NCI-H446 treated with DMSO at 0.1 percent for 48 hours (cell line): Measurements from ENCODE around the gene GOLGA8K.
"Not testable (repeated sequence)": the region's sequence is repeated elsewhere in the genome, so short reads cannot be mapped to it uniquely, and the experiment has no call there.

ENCODE experiments used
- DNase-seq: peaks from one replicate; lab custom pipeline; 2025; lab: John Stamatoyannopoulos, UW

GOLGA8K gene

DNA sequence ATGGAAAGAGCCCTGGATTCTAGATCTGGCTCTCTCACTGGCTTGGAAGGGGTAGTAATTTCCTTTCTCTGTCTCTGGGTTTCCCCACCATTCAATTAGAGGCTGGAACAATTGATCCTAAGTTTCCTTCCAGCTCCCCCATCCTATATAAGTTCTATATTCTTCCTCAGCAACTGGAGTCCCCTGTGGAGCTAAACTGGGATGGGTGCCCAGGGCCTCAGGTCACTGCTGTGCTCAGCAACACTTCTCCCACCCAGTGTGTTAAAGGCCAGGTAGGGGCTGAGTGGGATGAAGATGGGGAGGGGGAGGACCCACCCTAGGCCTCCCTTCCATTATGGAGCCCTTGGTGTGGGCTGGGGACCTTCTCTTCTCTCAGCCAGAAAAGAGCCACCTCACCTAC lies 46.2 kb downstream of the GOLGA8K start:
- DNase-seq: not testable (repeated sequence)

DNA sequence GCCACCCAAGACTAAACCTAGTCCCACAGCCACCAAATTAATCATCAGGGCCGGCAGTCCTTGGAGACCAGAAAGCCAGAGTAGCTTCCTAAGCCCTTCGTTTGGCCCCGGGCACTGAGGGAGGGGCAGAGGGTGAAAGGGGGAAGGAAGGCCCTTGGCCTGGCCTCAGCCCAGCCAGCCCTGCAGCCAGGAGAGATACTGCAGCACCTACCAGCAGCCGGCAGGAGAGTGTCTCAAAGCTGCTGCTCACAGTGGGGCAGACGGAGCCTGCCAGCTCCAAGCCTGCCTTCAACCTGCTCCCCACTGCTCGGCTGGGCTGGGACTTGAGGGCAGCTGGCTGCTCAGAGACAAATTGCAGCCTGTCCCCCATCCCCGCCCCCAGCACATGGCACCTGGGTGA lies 50.3 kb downstream of the GOLGA8K start:
- DNase-seq: not testable (repeated sequence)

DNA sequence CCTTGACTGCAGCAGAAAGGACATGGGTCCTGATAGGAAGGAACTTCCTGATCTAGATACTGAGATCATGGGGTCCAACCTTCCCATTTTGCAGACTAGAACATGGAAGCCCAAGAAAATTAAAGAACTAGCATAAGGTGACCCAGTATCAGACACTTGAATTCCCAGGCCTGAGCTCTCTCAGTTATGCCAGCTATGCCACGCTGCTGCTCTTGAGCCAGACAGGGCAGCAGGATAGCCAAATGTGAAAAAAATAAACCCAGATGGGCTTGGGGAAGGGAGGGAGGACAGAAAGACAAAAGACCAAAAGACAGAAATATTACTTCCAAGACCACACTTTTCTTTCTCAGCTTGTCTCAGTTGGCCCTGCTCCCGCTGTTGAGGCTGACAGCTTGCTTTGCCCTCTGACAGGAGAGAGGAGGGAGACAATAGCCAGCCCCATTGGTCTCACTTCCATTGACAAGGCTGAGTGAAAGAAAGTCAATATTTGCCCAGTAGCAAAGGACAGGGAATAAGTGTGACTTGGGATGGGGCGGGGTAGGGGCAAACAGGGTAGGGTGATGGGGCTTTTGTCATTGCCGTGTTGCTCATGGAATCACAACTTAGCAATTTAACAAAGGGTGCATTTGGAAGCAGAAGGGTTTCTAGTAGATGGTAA lies 52.4 kb downstream of the GOLGA8K start:
- not testable (repeated sequence) for DNase-seq

DNA sequence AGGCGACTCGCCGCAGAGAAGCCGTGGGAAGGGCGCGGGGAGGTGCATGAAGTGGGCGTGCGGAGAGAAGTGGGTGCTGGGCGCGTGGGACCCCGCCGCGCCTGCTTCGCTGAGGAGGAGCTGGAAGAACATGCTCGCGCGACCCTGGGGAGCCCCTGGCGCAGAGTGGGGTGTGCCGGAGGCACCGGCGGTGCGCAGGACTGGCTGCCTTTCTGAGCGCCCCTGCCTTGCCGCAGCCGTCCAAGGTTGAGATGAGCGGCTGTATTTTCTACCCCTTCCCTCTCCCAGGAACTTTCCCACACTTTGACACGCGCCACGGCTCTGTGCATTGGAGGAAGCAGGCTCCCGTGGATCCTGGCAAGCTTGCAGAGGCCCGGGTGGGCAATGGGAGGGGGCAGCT lies 56.1 kb downstream of the GOLGA8K start:
- not testable (repeated sequence) for DNase-seq

DNA sequence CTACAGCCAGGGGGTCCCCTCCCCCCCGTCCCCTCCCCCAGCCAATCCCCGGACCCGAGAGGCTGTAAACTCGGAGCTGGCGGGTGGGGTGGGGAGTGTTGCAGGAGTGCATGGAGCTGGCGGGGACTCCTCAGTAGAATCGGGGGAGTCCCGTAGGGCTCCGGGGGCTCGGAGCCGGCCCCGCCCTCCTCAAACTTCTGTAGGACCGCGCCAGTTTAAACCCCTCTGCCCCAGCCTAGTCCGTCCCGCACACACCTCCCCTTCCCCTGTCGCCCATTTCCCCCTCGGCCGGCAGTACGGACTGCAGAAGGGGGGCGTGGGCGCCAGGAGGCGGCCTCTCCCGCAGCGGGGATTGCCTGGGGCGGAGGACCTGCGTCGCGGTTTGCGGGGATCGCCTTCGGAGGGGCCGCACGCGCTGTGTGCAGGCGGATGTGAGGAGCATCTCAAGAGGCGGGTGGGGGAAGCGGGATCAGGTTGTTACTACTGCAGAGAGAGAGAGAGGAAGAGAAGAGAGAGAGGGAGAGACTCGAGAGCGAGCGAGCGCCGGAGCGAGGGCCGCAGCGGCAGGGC lies 57.0 kb downstream of the GOLGA8K start:
- DNase-seq: not testable (repeated sequence)

DNA sequence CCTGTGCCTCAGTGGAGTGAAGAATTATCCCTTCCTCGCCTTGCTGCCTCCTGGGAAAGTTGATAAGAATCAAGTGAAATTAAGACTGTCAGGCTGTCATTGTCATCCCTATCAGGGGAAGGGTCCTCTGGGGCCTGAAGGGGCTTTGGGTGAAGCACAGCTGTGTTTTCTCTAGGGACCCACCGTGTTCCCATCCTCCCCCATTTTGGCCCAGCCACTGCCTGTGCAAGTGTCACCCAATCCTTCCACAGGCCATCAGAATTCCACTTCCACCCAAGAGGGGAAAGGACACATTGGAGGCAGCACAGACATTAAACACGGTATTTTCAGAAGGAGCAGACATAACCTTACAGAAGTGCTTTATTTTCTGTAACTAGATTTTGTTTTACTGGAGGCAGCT lies 59.2 kb downstream of the GOLGA8K start:
- not testable (repeated sequence) for DNase-seq
